Measurements from ENCODE around the gene TIMM23.
"Not testable (repeated sequence)": the region's sequence is repeated elsewhere in the genome, so short reads cannot be mapped to it uniquely, and the experiment has no call there.

The TIMM23 gene, protein sequence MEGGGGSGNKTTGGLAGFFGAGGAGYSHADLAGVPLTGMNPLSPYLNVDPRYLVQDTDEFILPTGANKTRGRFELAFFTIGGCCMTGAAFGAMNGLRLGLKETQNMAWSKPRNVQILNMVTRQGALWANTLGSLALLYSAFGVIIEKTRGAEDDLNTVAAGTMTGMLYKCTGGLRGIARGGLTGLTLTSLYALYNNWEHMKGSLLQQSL

DNA sequence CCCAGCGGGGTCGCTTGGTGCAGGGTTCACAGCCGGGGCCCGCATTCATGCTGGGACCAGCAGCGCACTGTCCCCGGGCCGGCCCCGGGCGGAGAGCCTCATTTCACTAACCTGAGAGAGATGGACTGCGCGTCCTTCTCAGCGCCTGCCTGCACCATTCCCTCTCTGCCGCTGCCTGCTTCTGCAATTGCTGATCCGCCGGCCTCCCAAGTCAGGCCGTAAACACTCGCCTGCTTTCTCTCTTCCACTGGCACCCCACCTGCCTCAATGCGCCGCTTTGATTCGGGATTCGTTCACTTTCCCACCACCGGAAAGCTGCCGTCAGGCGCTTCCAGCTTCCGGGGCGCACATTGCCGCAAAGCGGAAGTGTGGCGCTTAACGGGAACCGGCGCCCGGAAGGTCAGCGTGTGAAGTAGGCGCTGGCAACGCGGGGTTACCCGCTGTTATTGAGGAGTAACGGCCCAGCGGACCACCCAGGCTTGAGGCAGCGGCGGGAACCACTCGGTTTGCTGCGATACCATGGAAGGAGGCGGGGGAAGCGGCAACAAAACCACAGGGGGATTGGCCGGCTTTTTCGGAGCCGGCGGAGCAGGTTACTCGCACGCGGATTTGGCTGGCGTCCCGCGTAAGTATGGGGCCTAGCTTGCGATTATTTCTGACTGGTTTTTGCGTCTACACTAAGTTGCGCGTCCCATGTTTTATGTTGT, at the start of gene TIMM23:
Gene TIMM23 (plus strand): TSS at position 384 of the 707 bp plus-strand sequence. CDS start 136 bp downstream, at position 520.
- peak; percentile 30 for DNase-seq

GRCh38 chr10:45926790-45927189, 45.5 kb upstream of the TIMM23 start:
- DNase-seq, result not testable (repeated sequence)

GRCh38 chr10:45931305-45931704, 41.0 kb upstream of the TIMM23 start:
- not testable (repeated sequence) for DNase-seq

DNA sequence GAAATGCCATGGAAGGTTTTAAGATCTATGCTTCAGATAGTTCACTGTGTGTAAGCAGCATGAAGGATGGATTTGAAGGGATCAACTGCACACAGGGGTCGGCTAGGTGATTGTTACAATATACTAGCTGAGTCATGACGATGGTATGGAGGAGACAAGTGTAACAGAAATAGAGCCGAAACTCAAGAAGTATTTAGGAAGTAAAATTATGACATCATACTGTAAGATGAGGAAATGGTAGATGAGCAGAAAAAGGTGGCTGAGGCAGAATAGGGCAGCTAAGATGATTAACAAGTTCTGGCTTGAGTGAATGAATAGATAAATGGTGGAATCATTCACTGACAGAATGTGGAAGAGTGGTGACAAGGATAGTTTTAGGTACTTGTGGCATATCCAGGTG, 37.5 kb upstream of the TIMM23 start:
- not testable (repeated sequence) for DNase-seq

DNA sequence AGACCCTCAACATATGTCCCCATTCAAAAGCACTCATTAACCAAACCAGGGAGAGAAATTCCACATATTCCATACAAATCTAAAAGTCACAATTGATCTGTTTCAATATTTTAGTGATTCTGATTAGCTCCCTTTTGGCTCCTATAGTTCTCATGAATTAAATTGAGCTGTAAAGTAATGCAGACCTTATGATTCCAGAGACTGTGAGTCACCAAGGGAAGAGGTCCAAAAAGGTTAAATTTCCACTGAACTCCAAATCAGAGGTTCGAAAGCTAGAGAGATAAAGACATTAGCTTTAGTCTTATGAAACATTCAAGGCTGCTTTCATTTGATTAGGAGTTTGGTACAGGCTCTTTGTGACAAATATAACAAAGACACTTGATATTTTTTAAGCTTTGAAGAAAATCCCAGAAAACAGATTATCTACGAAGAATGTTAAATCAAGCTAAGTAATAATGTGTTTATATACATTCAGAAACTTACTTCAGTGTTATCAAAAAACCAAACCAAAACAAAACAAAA, 33.1 kb upstream of the TIMM23 start:
- DNase-seq, result not testable (repeated sequence)

- DNase-seq, result not testable (repeated sequence)
Measured at GRCh38 chr10:45941196-45941595, 31.1 kb upstream of the TIMM23 start.

- not testable (repeated sequence) for DNase-seq
Measured at GRCh38 chr10:45945476-45945875, 26.8 kb upstream of the TIMM23 start.

GRCh38 chr10:45947363-45947762, 24.9 kb upstream of the TIMM23 start:
- DNase-seq, result not testable (repeated sequence)

GRCh38 chr10:45948801-45949200, 23.5 kb upstream of the TIMM23 start:
- not testable (repeated sequence) for DNase-seq

GRCh38 chr10:45954367-45954766, 17.9 kb upstream of the TIMM23 start:
- DNase-seq, result not testable (repeated sequence)

GRCh38 chr10:45956634-45957033, 15.7 kb upstream of the TIMM23 start:
- not testable (repeated sequence) for DNase-seq

DNA sequence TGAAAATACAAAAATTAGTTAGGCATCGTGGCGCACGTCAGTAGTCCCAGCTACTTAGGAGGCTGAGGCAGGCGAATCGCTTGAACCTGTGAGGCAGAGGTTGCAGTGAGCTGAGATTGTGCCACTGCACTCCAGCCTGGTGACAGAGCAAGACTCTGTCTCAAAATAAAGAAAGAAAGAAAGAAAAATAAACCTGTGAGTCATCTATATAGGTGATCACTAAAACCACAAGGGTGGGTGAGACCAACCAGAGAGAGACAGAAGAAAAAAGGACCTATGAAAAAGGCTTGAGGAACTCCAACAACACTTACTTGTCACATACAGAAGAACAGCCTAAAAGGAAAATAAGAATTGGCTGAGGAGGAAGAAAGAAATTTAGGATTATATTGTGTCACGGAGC, 14.4 kb upstream of the TIMM23 start:
- not testable (repeated sequence) for DNase-seq

- not testable (repeated sequence) for DNase-seq
Measured at GRCh38 chr10:45962686-45963452, 9.4 kb upstream of the TIMM23 start.

DNA sequence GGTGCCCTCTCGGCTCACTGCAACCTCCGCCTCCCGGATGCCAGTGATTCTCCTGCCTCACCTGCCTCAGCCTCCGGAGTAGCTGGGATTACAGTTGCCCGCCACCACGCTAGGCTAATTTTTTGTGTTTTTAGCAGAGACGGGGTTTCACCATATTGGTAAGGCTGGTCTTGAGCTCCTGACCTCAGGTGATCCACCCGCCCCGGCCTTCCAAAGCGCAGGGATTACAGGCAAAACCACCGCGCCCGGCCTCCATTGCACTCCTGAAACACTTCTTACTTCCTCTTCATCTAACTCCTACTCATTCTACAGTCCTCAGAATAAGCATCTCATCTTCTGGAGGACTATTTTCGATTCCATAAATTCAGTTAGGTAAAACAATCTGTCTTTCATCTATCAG, 1.3 kb upstream of the TIMM23 start:
- DNase-seq, result not testable (repeated sequence)

- DNase-seq, result not testable (repeated sequence)
Measured at GRCh38 chr10:45971742-45972105, 565 bp upstream of the TIMM23 start.

- not testable (repeated sequence) for DNase-seq
Measured at GRCh38 chr10:45972813-45973169, 502 bp downstream of the TIMM23 start.

DNA sequence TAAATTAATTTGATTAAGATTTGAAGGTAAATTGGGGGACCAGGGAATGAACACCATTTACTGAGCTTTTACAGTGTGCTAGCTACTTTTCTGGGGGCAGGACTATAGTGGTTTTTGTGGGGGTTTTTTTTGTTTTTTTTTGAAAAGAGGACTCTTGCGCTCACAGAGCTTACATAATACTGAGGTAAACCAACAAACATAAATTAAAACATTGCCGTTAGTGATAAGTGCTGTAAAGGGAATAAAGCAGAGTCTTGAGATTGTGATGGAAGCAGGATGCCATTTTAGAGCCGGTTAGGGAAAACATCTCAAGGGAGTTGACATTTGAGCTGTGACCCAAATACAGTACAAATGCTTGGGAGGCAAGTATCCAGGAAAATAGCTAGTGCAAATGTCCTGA, 1.8 kb downstream of the TIMM23 start:
- DNase-seq, result not testable (repeated sequence)

DNA sequence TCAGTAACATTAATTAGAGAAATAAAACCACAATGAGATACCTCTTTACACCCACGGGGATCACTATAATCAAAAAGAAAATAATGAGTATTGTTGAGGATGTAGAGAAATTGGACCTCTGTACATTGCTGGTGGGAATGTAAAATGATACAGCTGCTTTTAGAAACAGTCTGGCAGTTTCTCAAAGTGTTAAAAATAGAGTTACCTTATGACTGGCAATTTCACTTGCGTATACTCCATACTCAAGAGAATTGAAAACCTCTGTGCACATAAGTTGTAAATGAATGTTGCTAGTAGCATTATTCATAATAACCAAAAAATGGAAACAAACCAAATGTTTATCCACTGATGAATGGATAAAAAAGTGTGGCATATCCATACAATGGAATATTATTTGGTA, 6.3 kb downstream of the TIMM23 start:
- DNase-seq, result not testable (repeated sequence)

DNA sequence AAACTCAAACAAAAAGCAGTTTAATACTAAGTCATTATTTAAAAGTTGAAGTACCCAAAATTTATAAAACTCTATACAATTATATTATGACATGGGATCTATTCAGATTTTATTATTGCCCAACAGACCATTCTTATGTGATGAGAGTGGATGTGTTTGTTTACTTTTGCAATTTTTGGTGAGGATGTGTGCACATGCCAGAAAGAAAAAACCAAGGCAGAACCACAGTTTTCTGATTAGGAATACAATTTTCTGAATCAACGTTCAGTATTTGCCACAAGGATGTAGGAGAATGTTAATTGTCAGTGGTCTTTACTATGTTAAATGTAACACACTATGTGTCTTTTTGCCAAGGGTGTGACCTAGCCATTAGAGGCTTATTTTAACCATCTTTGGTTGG, 9.1 kb downstream of the TIMM23 start:
- DNase-seq, result not testable (repeated sequence)

GRCh38 chr10:45983538-45984186, 11.4 kb downstream of the TIMM23 start:
- peak; percentile 12 for DNase-seq

- DNase-seq, result not testable (repeated sequence)
Measured at GRCh38 chr10:45984473-45984872, 12.2 kb downstream of the TIMM23 start.

DNA sequence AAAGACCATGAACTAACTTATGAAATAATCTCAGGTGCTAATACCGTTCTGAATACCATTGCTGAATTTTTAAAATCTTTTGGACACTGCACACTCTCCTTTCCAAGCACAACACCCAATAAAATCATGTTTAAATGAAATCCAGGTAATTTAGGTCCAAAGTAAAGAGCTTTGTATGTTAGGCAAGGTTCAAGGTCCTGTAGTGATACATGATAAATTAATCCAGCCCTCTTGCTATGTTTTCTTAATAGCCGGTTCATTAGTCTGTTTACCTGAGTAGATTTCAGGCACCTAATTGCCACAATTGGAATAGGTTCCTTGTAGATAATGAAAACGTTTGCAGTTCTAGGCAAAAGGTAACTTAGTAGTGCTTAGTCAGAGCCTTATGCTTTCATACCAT, 13.3 kb downstream of the TIMM23 start:
- not testable (repeated sequence) for DNase-seq

DNA sequence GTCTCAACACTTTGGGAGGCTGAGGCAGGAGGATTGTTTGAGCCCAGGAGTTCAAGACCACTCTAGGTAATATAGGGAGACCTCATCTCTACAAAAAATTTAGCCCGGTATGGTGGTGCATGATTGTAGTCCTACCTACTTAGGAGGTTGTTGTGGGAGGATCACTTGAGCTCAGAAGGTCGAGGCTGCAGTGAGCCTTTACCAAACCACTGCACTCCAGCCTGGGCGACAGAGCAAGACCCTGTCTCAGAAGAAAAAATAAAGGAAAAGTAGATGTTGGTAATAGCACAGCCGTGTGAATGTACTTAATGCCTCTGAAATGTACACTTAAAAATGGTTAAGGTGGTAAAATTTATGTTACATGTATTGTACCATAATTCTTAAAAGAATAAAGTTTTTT, 25.3 kb downstream of the TIMM23 start:
- no peak for DNase-seq
